SK-N-MC (cell line): ENCODE measurements around the gene MREG.

Experiments used
- DNase-seq: peaks from one replicate; pipeline ENCODE4 v3.0.0-alpha.2; 2011; ENCODE audit warnings: low read depth, low spot score
- H3K27ac ChIP-seq: fragments of 200-600 bp; sonication (generic); 2 replicates; pipeline ENCODE4 v1.5.1; 2016; ENCODE audit warnings: mixed run types
- H3K36me3 ChIP-seq: fragments of 200-600 bp; sonication (generic); 2 replicates; pipeline ENCODE4 v1.6.1; 2017; ENCODE audit warnings: antibody characterized with exemption, low read length, mixed read lengths; ENCODE audit not compliant: insufficient read depth
- H3K4me3 ChIP-seq: fragments of 200-600 bp; sonication (generic); 2 replicates; pipeline ENCODE4 v1.5.1; 2016
- H3K9ac ChIP-seq: fragments of 200-600 bp; sonication (generic); 2 replicates; pipeline ENCODE4 v1.8.0; 2017; ENCODE audit warnings: mixed run types, mixed read lengths; ENCODE audit not compliant: insufficient read length
- H3K9me3 ChIP-seq: fragments of 200-600 bp; sonication (generic); 2 replicates; pipeline ENCODE4 v1.6.1; 2017; ENCODE audit warnings: low read depth, mild to moderate bottlenecking, antibody characterized with exemption, low read length, moderate library complexity, mixed read lengths
- EZH2 ChIP-seq: fragments of 200-600 bp; sonication (generic); IDR thresholded peaks from one replicate; pipeline ENCODE4 v1.6.1; 2017; ENCODE audit warnings: antibody characterized with exemption
- FOXP2 ChIP-seq: optimal IDR thresholded peaks from 2 replicates; pipeline ENCODE3; 2011; ENCODE audit warnings: mild to moderate bottlenecking, moderate library complexity; ENCODE audit not compliant: insufficient read depth; ENCODE audit errors: extremely low read length, control extremely low read depth
- POLR2AphosphoS5 ChIP-seq: IDR thresholded peaks from 2 replicates; pipeline ENCODE4 v1.6.1; 2012; ENCODE audit warnings: mild to moderate bottlenecking, low read depth, low read length, borderline replicate concordance

The MREG gene

DNA sequence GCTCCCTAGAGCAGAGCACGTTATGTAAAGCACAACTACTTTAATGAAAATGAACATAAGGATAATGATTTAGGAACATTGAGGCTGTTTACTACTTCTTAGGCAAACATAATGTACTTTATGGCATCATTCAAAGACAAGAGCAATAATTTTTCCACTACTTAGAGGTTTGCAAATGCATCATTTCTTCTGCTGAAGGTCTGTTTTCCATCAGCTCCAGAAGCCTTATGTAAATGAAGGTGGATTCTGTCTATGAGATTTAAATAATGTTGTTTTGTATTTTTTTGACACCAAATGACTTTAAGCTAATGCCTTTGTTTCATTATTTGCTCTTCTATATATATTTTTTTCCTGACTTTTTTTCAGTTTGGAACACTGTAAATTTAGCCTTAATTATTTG is 28.1 kb downstream of the MREG start:
- no peak for TF ChIP-seq EZH2
- TF ChIP-seq FOXP2 = no peak
- no peak for TF ChIP-seq POLR2AphosphoS5
- no peak overlapping the region for H3K4me3 ChIP-seq
- DNase-seq = no peak
- H3K36me3 ChIP-seq = peaks cover 32% of the 10 kb centered on the region
- no peak overlapping the region for H3K27ac ChIP-seq
- H3K9ac ChIP-seq = no peak overlapping the region
- peaks cover 3% of the 10 kb centered on the region for H3K9me3 ChIP-seq

DNA sequence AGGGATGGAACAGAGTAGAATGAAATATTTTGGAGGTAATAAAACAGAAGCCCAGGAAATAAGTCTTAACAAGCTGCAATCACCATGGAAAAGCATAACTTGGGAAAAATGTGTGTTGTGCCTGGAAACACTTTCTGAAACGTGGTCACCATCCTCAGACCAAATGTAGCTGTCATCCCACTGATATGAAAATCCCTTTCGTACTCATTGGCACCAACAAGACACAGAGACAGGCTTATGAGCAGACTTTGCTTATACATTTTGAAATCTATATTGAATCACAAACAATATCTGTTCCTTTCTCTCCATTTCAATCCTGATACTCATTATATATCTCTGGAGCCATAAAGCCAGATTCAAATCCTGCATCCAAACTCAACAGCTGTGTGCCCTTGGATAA is 28.7 kb downstream of the MREG start:
- no peak for DNase-seq
- Histone ChIP-seq H3K27ac (no peak overlapping the region), H3K4me3 (no peak overlapping the region), H3K36me3 (peaks cover 32% of the 10 kb centered on the region), H3K9ac (no peak overlapping the region), H3K9me3 (peaks cover 3% of the 10 kb centered on the region)
- TF ChIP-seq POLR2AphosphoS5 = no peak
- no peak for TF ChIP-seq FOXP2
- TF ChIP-seq EZH2 = no peak

DNA sequence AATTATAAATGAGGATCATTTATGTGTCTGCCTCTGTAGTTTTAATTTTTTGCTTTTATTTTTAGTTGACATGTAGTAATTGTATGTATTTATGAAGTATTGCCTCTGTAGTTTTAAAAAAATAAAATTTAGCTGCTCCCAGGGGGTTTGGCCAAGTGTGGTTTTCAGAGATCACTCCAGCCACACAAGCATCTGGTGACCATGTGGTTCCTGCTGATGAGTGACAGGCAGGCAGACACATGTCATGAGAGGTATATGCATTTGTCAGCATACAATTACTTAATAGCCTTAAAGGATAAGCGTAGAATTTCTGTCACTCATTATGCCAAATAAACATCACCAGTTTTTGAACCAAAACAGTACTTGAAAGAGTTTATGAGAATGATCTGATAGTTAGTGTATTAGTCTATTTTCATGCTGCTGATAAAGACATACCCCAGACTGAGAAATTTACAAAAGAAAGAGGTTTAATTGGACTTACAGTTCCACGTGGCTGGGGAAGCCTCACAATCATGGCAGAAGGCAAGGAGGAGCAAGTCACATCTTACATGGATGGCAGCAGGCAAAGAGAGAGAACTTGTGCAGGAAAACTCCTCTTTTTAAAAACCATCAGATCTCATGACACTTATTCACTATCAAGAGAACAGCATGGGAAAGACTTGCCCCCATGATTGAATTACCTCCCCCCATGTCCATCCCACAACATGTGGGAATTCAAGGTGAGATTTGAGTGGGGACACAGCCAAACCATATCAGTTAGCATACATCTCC is 29.6 kb downstream of the MREG start:
- Histone ChIP-seq H3K36me3 (peaks cover 32% of the 10 kb centered on the region), H3K27ac (no peak overlapping the region), H3K9ac (no peak overlapping the region), H3K9me3 (peaks cover 3% of the 10 kb centered on the region), H3K4me3 (no peak overlapping the region)
- DNase-seq = no peak
- TF ChIP-seq FOXP2 (no peak), POLR2AphosphoS5 (no peak), EZH2 (no peak)

DNA sequence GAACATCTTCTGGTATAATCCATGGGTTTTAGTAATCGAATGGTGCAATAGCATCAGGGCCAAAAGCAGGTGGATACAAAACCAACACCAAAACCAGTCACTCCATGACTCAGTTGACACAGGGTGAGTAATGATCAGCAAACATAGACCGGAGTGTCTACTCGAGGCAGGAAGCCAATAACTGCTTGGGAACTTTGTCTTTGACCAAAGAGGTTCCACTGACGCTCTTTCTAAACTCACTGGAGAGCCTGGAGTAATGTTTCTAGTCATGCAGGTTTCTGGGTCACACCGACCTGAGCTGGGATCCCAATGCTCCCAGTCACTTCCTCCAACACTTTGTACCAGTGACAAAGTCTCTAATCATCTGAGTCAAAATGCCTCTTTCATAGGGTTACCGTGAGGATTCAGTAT is 30.9 kb downstream of the MREG start:
- no peak for DNase-seq
- no peak overlapping the region for H3K9ac ChIP-seq
- TF ChIP-seq EZH2 (no peak), POLR2AphosphoS5 (no peak), FOXP2 (no peak)
- no peak overlapping the region for H3K27ac ChIP-seq
- H3K9me3 ChIP-seq = peaks cover 3% of the 10 kb centered on the region
- H3K36me3 ChIP-seq = peaks cover 24% of the 10 kb centered on the region
- no peak overlapping the region for H3K4me3 ChIP-seq

DNA sequence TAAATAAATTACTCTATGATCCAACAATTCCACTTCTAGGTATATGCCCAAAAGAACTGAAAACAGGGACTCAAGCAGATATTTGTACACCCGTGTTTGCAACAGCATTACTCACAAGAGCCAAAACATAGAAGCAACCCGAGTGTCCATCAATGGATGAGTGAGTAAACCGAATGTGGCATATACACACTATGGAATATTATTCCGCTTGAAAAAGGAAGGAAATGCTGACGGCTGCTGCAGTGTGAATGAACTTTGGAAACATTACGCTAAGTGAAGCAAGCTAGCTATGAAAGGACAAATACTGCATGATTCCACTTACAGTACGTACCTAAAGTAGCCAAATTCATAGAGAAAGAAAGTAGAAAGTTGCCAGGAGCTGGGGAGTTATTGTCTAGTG is 32.2 kb downstream of the MREG start:
- no peak for DNase-seq
- H3K9me3 ChIP-seq = peaks cover 1% of the 10 kb centered on the region
- H3K36me3 ChIP-seq = peaks cover 14% of the 10 kb centered on the region
- no peak overlapping the region for H3K9ac ChIP-seq
- H3K27ac ChIP-seq = no peak overlapping the region
- H3K4me3 ChIP-seq = no peak overlapping the region
- TF ChIP-seq FOXP2 (no peak), POLR2AphosphoS5 (no peak), EZH2 (no peak)

DNA sequence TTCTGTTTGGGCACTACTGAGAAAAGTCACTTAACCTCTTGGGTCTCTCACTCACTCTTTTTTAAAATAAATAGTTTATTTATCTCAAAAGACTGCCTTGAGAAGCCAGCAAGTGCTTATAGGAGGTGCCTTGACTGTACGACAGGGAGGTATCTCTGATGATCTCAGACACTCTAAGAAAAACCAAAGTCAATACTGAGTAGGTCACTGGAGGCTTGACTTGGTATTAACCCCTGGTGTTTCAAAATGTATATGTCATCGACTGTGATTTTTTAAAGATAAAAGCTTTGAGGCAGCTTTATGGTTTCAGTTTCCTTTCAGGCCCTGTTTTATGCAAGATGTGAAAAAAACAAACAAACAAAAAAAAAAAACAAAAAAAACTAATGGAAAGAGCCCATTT is 33.7 kb downstream of the MREG start:
- H3K36me3 ChIP-seq = peaks cover 10% of the 10 kb centered on the region
- no peaks in the 10 kb centered on the region; the same call in 1 of the 2 replicates for H3K9me3 ChIP-seq
- no peak overlapping the region for H3K9ac ChIP-seq
- H3K27ac ChIP-seq = no peak overlapping the region
- no peak overlapping the region for H3K4me3 ChIP-seq
- no peak for TF ChIP-seq EZH2
- no peak for TF ChIP-seq POLR2AphosphoS5
- TF ChIP-seq FOXP2 = no peak
- no peak for DNase-seq

DNA sequence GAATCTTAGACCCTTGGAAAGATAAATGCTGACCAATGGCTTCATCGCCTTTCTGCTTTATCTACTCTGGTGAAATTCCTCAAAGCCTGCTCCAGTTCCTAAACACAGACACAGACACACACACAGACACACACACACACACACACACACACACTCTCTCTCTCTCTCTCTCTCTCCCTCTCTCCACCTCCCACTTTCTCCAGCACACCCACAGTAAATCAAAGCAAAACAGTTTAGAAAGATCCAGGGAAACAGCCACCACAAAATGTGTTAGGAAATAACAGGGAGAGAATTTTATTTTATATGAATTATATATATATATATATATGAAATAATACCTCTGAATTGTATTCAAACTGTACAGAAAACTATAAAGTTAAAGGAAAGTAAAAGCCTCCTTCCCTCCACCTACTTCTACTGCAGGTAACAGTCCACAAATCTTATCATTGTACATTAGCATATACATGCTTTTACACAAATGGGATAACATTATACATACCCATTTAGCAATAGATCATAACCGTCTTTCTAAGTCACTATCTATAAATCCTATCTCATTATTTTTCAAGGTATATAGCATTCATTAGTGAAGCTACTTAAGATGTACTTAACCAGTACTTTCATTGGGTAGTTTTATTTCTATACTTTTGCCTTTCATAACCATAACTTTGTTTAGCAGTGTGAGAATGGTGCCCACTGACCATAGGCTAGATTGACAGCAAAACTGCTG is 38.5 kb downstream of the MREG start:
- TF ChIP-seq FOXP2 (no peak), EZH2 (no peak), POLR2AphosphoS5 (no peak)
- Histone ChIP-seq H3K36me3 (no peaks in the 10 kb centered on the region), H3K9ac (no peak overlapping the region), H3K27ac (no peak overlapping the region), H3K4me3 (no peak overlapping the region), H3K9me3 (no peaks in the 10 kb centered on the region)
- no peak for DNase-seq

DNA sequence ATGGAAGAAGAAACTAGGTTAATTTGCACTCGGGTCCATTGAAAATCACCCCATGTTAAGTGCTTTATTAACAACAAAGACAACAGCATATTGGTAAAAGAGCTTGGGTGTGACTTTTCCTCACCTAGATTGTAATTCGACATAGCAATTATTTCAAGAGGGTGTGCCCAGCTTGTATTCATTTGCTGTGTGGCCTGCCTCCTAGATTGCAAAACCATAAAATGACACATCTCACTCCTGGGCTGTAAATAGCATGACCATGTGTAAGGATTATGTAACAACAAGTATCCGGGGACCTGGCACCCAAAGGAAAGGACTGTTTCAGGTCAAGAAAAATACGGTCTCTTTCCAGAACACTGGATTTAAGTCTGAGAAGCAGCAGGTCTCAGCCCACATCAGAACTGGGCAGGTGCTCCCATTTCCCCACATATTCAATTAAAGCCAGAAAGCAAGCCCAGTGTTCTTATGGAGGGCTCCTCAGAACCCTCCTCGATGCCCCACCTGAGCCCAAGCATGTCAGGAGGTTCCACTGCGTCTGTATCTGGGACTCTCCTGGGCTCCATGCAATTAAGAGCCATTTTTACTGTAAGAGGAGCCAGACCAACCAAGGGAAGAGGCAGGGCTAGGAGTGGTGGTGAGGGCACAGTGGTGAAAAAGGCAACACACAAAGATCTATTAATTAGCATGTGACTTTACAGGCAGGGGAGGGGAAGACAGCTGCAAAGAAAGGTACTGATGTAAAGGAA is 39.2 kb downstream of the MREG start:
- no peak for TF ChIP-seq FOXP2
- no peak for TF ChIP-seq EZH2
- no peak for TF ChIP-seq POLR2AphosphoS5
- no peaks in the 10 kb centered on the region for H3K9me3 ChIP-seq
- no peak overlapping the region for H3K4me3 ChIP-seq
- H3K9ac ChIP-seq = no peak overlapping the region
- no peaks in the 10 kb centered on the region; the same call in 1 of the 2 replicates for H3K36me3 ChIP-seq
- no peak overlapping the region for H3K27ac ChIP-seq
- DNase-seq = no peak
